Ureter (tissue), 1 donor: ENCODE measurements around the gene EXOSC1. TPM values are rescaled to one million over a fixed set of nuclear protein-coding genes. Genes with fewer than 3 reads are reported as not detected.
"Not testable (repeated sequence)": the region's sequence is repeated elsewhere in the genome, so short reads cannot be mapped to it uniquely, and the experiment has no call there.

ENCODE experiments used
- DNase-seq: peaks from one replicate; pipeline ENCODE4 v3.0.0-alpha.2; 2020; ENCODE audit warnings: low spot score
- total RNA-seq: library from RNA; stranded (reverse); gene quantifications from one replicate; pipeline ENCODE4 v1.2.4, GENCODE V29; 2023
- donor health status: DM: yes; HTN: yes; CAD: no.

The EXOSC1 gene
- total RNA-seq, 1 donor from 2014 or later: 41.2 TPM

DNA sequence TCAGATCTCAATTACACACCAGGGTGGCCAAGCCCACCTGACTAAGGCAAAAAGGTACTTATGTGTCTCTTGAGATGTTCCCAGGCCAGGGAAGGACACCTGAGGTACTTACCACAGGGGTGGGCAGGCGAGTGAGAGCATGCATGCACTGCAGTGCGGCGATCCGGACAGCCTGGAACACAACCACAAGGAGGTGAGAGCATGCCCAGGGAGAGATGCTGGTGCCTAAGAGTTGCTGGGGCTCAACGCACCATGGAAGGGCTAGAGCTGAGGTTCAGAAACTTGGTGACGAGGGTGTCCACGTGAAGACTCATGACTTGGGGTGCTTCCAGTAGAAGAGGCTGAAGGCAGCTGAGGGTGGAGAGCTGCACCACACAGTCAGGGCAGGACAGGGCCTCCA is 13.3 kb upstream of the EXOSC1 start:
- no peak for DNase-seq

DNA sequence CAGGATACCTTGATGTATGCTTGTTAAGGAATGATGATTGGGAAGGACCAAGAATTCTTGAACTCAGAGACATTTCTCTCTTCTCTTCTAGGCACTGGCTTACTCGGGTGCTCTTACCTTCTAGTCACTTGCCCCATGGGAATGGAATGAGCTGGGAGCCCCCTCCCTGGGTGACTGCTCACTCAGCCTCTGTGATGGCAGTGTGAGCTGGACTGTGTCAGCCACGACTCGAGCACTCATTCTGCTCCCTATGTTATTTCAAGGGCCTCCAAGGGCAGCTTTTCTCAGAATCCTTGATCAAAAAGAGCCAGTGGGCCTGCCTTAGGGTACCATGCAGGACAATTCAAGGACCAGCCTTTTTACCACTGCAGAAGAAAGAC is 10.9 kb upstream of the EXOSC1 start:
- DNase-seq: no peak

GRCh38 chr10:97456034-97456685 is 10.4 kb upstream of the EXOSC1 start:
- no peak for DNase-seq

DNA sequence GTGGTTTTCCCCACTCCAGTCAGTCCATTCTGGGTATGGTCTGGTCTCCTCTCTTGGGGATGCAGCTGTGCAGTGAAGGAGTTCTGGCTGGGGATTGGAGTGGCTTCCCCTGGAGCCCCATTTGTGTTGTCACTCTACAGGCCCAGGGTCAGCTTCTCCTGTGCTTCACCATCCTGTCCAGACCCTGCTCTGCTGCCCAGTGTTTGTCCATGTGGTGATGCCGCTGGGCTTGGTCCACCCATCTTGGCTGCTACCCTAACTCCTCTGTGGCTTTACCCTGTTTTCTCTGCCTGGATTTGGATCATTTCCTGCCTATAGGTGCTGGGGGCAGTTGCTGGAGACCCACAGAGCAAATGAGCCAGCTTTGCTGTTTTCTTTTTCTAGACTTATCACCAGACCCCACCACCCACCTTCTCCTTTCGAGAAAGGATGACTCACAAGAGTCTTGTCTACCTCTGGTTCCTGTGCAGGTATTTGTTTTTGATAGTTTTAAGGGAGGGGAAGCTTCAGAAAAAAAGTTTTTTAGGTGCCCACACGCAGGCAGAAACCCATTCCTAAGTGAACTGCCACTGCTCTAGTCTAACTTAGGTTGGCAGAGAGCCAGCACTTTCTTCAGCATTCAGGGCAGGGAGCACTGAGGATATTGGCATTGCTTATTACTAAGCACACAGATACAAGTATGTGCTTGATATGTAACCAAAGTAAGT is 8.7 kb upstream of the EXOSC1 start:
- peak; percentile 77 for DNase-seq

DNA sequence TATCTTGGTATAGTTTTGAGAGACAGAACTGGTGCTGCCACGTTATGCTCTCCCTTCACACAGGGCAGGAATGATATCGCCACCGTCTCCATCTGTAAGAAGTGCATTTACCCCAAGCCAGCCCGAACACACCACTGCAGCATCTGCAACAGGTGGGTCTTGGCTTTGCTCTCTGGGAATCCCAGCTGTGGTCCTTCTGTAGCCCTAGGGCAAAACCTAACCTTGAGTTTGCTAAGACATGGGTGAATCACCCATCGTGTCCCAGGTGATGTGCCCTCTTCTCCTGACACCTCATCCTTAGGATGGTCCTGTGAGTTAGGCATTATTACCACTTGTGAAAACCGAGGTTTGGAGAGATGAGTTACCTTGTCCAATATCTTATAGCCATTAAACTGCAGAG is 6.5 kb upstream of the EXOSC1 start:
- DNase-seq: no peak

GRCh38 chr10:97451605-97452004 is 5.8 kb upstream of the EXOSC1 start:
- DNase-seq: no peak

DNA sequence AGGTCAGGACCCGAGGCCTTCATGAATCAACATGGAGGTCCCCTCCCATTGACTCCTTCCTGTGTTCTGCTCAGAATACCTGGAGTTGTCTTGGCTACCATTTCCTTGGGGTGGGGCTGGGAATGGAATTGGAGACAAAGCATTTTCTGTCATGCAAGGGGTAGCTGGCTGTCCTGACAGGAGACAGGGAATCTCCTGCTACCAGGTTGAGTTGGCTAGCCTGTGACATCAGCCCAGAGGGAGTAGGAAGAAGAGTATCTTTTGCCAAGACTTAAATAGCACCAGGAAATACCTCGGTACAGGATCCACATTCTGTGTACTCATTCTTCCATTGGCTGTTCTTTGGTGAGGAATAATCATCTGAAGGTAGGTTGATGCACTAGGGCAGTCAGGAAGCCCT is 5.0 kb upstream of the EXOSC1 start:
- DNase-seq: no peak

- no peak for DNase-seq
Measured at GRCh38 chr10:97445357-97445721, 467 bp downstream of the EXOSC1 start.

DNA sequence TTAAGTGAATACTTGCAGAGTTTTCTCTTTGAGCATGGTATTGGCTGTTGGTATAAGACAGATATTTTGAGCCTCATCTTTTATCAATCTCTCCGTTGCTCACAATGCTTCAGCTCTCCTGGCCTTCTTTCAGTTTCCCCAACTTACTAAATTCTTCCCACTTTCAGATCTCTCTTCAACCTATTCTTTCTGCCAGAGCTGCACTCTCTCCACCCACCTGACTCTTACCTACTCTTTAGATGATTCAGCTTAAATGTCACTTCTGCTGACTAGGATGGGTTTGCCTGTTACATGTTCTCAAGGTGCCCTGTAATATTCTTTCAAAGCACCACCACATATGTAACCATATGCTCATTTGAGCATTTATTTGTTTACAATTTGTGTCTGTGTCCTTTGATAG is 1.6 kb downstream of the EXOSC1 start:
- DNase-seq: no peak

DNA sequence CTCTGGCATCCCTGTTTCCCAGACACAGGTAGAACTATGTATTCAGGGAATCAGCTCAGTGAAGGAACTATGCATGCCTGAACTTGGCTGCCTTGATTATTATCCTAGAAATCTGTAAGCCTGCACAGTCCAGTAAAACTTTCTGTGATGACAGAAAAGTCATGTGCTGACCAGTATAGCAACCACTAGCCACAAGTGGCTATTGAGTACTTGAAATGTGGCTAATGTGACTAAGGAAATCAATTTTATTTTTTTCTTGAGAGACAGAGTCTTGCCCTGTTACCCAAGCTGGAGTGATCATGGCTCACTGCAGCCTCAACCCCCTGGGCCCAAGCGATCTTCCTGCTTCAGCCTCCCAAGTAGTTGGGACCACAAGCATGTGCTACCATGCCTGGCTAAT is 3.5 kb downstream of the EXOSC1 start:
- no peak for DNase-seq

GRCh38 chr10:97435211-97435610 is 10.6 kb downstream of the EXOSC1 start:
- DNase-seq: no peak

GRCh38 chr10:97434557-97434956 is 11.2 kb downstream of the EXOSC1 start:
- DNase-seq: no peak

DNA sequence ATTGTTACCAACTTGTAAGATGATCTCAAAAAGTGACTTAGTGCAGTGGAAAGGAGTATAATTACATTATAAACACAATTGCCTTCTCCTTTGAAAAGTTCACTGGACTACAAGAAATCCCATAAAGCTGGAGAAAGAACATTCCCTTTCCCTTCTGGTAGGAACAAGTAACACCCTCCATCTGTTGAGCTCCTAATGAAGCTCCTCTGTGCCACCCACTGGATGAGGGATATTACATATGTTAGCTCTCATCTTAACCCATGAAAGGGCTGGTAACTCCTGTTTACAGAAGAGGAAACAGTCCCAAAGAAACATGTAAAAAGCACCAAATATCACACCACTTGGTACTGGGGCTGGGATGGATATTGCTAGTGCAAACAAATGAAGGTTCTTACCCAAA is 11.8 kb downstream of the EXOSC1 start:
- DNase-seq: no peak

GRCh38 chr10:97428572-97428981 is 17.2 kb downstream of the EXOSC1 start:
- no peak for DNase-seq

GRCh38 chr10:97427571-97428179 is 18.1 kb downstream of the EXOSC1 start:
- no peak for DNase-seq

DNA sequence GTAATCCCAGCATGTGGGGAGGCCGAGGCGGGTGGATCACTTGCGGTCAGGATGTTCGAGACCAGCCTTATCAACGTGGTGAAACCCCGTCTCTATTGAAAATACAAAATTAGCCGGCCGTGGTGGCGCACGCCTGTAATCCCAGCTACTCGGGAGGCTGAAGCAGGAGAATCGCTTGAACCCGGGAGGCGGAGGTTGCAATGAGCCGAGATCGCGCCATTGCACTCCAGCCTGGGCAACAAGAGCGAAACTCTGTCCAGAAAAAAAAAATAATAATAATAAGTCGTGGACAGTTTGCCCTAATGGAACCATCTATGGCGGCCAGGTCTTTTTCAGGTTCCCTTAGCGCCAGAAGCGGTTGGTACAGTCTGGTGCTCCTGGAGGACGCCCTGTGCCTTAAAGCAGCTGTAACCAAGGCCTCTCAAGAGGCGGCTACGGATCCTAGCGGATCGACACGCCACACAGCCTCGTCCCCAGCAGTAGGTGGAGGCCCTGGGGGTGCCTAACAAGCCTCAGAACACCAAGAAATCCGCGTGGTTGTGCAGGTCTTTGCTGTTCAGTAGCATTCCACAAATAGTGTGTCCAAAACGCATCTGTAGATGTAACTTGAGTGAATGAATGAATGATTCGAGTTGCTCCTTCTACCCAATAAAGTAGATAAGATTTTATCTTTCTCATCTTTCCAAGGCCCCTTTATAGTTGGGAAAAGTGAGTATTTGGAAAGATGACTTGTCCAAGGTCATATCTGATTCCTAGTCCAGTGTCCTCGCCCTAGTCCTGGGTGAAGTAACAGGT is 18.8 kb downstream of the EXOSC1 start:
- no peak for DNase-seq

DNA sequence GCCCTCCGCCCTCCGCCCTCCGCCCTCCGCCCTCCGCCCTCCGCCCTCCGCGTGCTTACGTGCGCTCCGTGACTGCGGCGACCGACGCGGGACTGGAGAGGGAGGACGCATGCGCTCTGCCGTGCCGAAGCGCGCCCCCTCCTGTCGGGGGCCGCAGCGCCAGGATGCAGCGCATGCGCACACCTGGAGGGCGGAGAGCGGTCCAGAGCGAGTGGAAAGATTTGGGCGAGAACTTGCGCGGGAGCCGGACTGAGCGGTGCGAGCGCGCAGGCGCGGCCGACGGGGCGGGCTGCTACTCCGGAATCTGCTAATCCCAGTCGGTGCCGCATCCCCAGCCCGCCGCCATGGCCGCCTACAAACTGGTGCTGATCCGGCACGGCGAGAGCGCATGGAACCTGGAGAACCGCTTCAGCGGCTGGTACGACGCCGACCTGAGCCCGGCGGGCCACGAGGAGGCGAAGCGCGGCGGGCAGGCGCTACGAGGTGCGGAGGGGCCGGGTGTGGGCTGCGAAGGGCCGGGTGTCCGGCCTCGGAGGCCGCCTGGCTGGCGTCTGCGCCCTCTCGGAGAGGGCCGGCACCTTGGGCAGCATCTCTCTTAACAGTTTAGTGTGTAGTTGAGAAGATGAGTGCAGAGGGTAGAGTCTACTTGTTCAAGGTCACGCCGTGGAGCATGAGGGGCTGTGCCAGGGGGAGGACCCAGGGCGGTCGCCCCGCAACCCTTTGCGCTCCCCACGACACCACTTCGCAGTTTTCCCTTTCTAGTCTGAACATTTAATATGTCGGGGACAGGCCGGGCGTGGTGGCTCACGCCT is 19.6 kb downstream of the EXOSC1 start, which contains the start of gene PGAM1:
PGAM1 (plus strand) TSS at position 228 of the 812 bp plus-strand sequence; CDS start at position 345, 117 bp downstream.
- peak; percentile 96 for DNase-seq

- DNase-seq: not testable (repeated sequence)
Measured at GRCh38 chr10:97423757-97424098, 22.1 kb downstream of the EXOSC1 start.

DNA sequence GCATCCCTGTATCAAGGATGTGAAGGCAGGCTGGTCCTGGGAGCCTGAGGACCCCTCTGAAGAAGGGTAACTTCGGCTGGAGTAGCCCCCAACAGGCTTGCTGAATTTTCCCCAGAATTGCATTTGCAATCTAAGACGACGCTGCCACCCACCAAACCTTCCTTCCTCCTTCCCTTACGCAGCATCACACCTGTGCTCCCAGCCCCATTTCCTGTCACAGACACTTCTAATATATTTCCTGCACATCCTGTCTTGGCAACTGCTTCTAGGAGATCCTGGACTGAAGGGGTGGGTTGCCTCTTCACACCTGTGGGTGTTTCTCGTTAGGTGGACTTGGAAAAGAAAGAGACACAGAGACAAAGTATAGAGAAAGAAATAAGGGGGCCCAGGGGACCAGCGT is 29.2 kb downstream of the EXOSC1 start:
- no peak for DNase-seq

DNA sequence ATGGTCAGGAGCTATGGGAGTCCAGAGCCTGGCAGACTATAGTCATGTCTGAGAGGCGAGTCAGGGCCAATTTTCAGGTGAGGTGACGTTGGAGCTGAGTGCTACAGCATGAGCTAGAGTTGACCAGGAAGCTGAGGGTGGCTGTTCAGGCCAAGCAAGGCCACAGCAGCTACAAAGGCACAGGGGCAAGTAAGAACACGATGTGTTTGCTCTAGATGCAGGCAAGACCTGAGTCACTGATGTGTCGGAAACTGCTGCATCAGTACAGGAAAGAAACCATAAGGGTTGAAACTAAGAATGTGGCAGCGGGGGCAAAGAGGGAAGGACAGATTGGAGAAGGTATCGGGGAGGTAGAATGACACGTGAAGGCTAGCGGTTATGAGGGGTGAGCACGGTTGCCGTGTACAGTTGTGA is 32.9 kb downstream of the EXOSC1 start:
- peak; percentile 77 for DNase-seq

DNA sequence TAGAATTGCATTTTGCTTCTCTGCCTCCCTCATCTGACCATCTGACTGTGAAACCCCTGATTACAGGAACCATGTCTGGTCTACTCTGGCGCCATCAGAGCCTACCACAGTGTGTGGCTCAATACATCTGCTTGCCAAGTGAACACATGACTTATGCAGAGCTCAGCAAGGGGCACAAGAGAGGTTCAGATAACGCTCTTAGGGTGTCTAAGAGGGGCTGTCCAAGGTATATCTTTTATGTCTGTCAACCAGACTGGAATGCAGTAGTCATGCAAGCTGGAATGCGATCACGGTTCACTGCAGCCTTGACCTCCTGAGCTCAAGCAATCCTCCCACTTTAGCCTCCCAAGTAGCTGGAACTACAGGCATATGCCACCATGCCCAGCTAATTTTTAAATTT is 34.4 kb downstream of the EXOSC1 start:
- DNase-seq: no peak
